HepG2 (cell line): Measurements from ENCODE around the gene DDX17. TPM values are rescaled to one million over a fixed set of nuclear protein-coding genes. Genes with fewer than 3 reads are reported as not detected.
A peak's percentile ranks its signal among the peaks of the same experiment; 100 is the strongest.

Source experiments
- ARNT ChIP-seq: fragments of 450-650 bp; IDR thresholded peaks from 2 replicates; pipeline ENCODE4 v1.6.1; 2017
- ATAD3A ChIP-seq: sonication (generic); formaldehyde crosslinking; IDR thresholded peaks from 2 replicates; pipeline ENCODE4 v1.4.0; 2020; ENCODE audit warnings: missing genetic modification reagents
- ATF7-NPFF ChIP-seq: sonication (generic); formaldehyde crosslinking; IDR thresholded peaks from 2 replicates; pipeline ENCODE4 v1.8.1; 2023; ENCODE audit warnings: mild to moderate bottlenecking, low read depth, missing genetic modification reagents, moderate library complexity
- CENPX ChIP-seq: sonication (generic); formaldehyde crosslinking; IDR thresholded peaks from 2 replicates; pipeline ENCODE4 v1.9.0; 2021; ENCODE audit warnings: mild to moderate bottlenecking, missing genetic modification reagents, moderate library complexity
- DBP ChIP-seq: sonication (generic); formaldehyde crosslinking; IDR thresholded peaks from 2 replicates; pipeline ENCODE4 v1.4.0; 2020; ENCODE audit warnings: missing genetic modification reagents; ENCODE audit errors: not compliant biosample characterization
- DDIT3 ChIP-seq: sonication (generic); formaldehyde crosslinking; IDR thresholded peaks from 2 replicates; pipeline ENCODE4 v1.4.0; 2020; ENCODE audit warnings: mild to moderate bottlenecking, missing genetic modification reagents
- KDM6A ChIP-seq: IDR thresholded peaks from 2 replicates; pipeline ENCODE4 v1.6.1; 2016; ENCODE audit warnings: low read depth
- KMT2B ChIP-seq: IDR thresholded peaks from 2 replicates; pipeline ENCODE4 v1.6.1; 2016; ENCODE audit warnings: missing genetic modification reagents, missing compliant biosample characterization
- MEIS1 ChIP-seq: sonication (generic); formaldehyde crosslinking; IDR thresholded peaks from 2 replicates; pipeline ENCODE4 v1.9.0; 2021; ENCODE audit warnings: mild to moderate bottlenecking, missing genetic modification reagents, moderate library complexity, borderline replicate concordance
- MLLT10 ChIP-seq: sonication (generic); formaldehyde crosslinking; IDR thresholded peaks from 2 replicates; pipeline ENCODE4 v1.4.0; 2020; ENCODE audit warnings: missing genetic modification reagents
- NR2F2 ChIP-seq: IDR thresholded peaks from 2 replicates; pipeline ENCODE4 v1.6.1; 2012; ENCODE audit warnings: low read depth, inconsistent platforms, borderline replicate concordance
- RBFOX2 ChIP-seq: fragments of 200-400 bp; formaldehyde crosslinking; IDR thresholded peaks from 2 replicates; pipeline ENCODE4 v1.6.1; 2017; ENCODE audit warnings: low read depth, mild to moderate bottlenecking, low read length
- SAP130 ChIP-seq: IDR thresholded peaks from 2 replicates; pipeline ENCODE4 v1.6.1; 2016; ENCODE audit warnings: low read depth
- SMAD1 ChIP-seq: sonication (generic); formaldehyde crosslinking; IDR thresholded peaks from 2 replicates; pipeline ENCODE4 v1.4.0; 2020; ENCODE audit warnings: missing genetic modification reagents, low read depth, mild to moderate bottlenecking, borderline replicate concordance
- SRF ChIP-seq: IDR thresholded peaks from 2 replicates; pipeline ENCODE4 v1.6.1; 2011; ENCODE audit warnings: mild to moderate bottlenecking, low read depth, low read length, moderate library complexity
- SSRP1 ChIP-seq: IDR thresholded peaks from 2 replicates; pipeline ENCODE4 v1.6.1; 2016; ENCODE audit warnings: control low read depth
- TEF ChIP-seq: sonication (generic); formaldehyde crosslinking; IDR thresholded peaks from 2 replicates; pipeline ENCODE4 v1.5.0; 2020; ENCODE audit warnings: missing genetic modification reagents
- THYN1 ChIP-seq: sonication (generic); formaldehyde crosslinking; IDR thresholded peaks from 2 replicates; pipeline ENCODE4 v1.8.1; 2023; ENCODE audit warnings: low read depth, mild to moderate bottlenecking, moderate library complexity, missing genetic modification reagents, borderline replicate concordance
- ZFYVE20 ChIP-seq: sonication (generic); formaldehyde crosslinking; IDR thresholded peaks from 2 replicates; pipeline ENCODE4 v1.8.0; 2023; ENCODE audit warnings: low read depth, mild to moderate bottlenecking, moderate library complexity, missing genetic modification reagents, borderline replicate concordance
- ZNF34 ChIP-seq: sonication (generic); formaldehyde crosslinking; IDR thresholded peaks from 2 replicates; pipeline ENCODE4 v1.4.0; 2020; ENCODE audit warnings: mild to moderate bottlenecking, missing genetic modification reagents, borderline replicate concordance
- ZNF44 ChIP-seq: sonication (generic); formaldehyde crosslinking; IDR thresholded peaks from 2 replicates; pipeline ENCODE4 v1.5.1; 2020; ENCODE audit warnings: mild to moderate bottlenecking, missing genetic modification reagents
- ZNF468 ChIP-seq: sonication (generic); formaldehyde crosslinking; IDR thresholded peaks from 2 replicates; pipeline ENCODE4 v1.8.0; 2022; ENCODE audit warnings: mild to moderate bottlenecking, moderate library complexity, missing genetic modification reagents
- ZNF598 ChIP-seq: sonication (generic); formaldehyde crosslinking; IDR thresholded peaks from 2 replicates; pipeline ENCODE4 v1.5.1; 2020; ENCODE audit warnings: mild to moderate bottlenecking, missing genetic modification reagents, borderline replicate concordance
- ZNF605 ChIP-seq: sonication (generic); formaldehyde crosslinking; IDR thresholded peaks from 2 replicates; pipeline ENCODE4 v1.8.0; 2022; ENCODE audit warnings: mild to moderate bottlenecking, missing genetic modification reagents
- ZNF687 ChIP-seq: sonication (generic); formaldehyde crosslinking; IDR thresholded peaks from 2 replicates; pipeline ENCODE4 v1.5.1; 2020; ENCODE audit warnings: mild to moderate bottlenecking, missing genetic modification reagents, moderate library complexity
- ZNF747 ChIP-seq: sonication (generic); formaldehyde crosslinking; IDR thresholded peaks from 2 replicates; pipeline ENCODE4 v1.8.1; 2023; ENCODE audit warnings: missing genetic modification reagents, mild to moderate bottlenecking, borderline replicate concordance
- polyA plus RNA-seq, 8 experiments: library from polyadenylated mRNA; depleted of rRNA in 3 of 8; stranded (reverse) in 7 of 8; unstranded in 1 of 8; fragments of >200 nt; fragmentation: Illumina TruSeq in 4 of 8; extraction: Trizol in 4 of 8; gene quantifications; 2 replicates each; pipeline versions ENCODE4 v1.2.1 to v1.2.3, GENCODE V29; 2011 to 2016; ENCODE audit warnings: low read depth in 4 of 8, missing spikeins in 1 of 8, mixed read lengths in 1 of 8; ENCODE audit not compliant: insufficient read depth in 1 of 8
- total RNA-seq, 5 experiments: library from RNA; depleted of rRNA; stranded (reverse); fragments of >200 nt; fragmentation: Illumina TruSeq; extraction: Trizol; gene quantifications; 2 replicates each; pipeline ENCODE4 v1.2.3, GENCODE V29; 2016; ENCODE audit warnings: low read depth in 1 of 5

Gene DDX17
- total and polyA plus RNA-seq, 2 of the 13 experiments (the other 11 are each of a cell fraction or from before 2014, with no cell fraction given), result 238 to 344 TPM

GRCh38 chr22:38462960-38463784, 42.9 kb downstream of the DDX17 start (continued):
- TF ChIP-seq SRF (no peak), DBP (CRISPR knock-in tag) (no peak), RBFOX2 (no peak), KDM6A (CRISPR knock-in tag) (no peak), ATAD3A (CRISPR knock-in tag) (no peak), MLLT10 (CRISPR knock-in tag) (no peak), SSRP1 (CRISPR knock-in tag) (no peak), ARNT (no peak), KMT2B (CRISPR knock-in tag) (no peak), THYN1 (CRISPR knock-in tag) (no peak), ZNF34 (CRISPR knock-in tag) (no peak), ZNF44 (CRISPR knock-in tag) (no peak), SMAD1 (CRISPR knock-in tag) (no peak), SAP130 (CRISPR knock-in tag) (peak; percentile 75), ZNF687 (peak; percentile 83), ATF7-NPFF (CRISPR knock-in tag) (no peak; the same call in 1 of the 2 replicates), NR2F2 (peak; percentile 25; the same call in 1 of the 2 replicates), MEIS1 (CRISPR knock-in tag) (peak; percentile 65; the same call in 1 of the 2 replicates), ZNF605 (CRISPR knock-in tag) (no peak), ZNF468 (CRISPR knock-in tag) (no peak), ZFYVE20 (CRISPR knock-in tag) (no peak), DDIT3 (CRISPR knock-in tag) (no peak), CENPX (no peak), ZNF598 (no peak), ZNF747 (no peak), TEF (CRISPR knock-in tag) (no peak)
